A549 (cell line): ENCODE measurements around the gene SAMM50. TPM values are rescaled to one million over a fixed set of nuclear protein-coding genes. Genes with fewer than 3 reads are reported as not detected.

Source experiments
- ATAC-seq, 2 experiments: fragments of 200-7000 bp in 1 of 2; fragments of >200 bp in 1 of 2; cut with Nextera tagmentation in 1 of 2; cut with Tn5 transposase in 1 of 2; 3 replicates each; pipeline versions ENCODE4 v1.8.0 to v1.9.1; 2018 to 2020; ENCODE audit warnings: mild to moderate bottlenecking in 1 of 2, moderate library complexity in 1 of 2
- CTCF ChIA-PET: fragments of 300-600 bp; sonication (Branson Sonifier 250); formaldehyde crosslinking; extraction: SDS; loops from one replicate; lab custom pipeline; 2021; ENCODE audit warnings: antibody characterized with exemption, inconsistent platforms; lab: Yijun Ruan, JAX
- POLR2A ChIA-PET: fragments of 350-600 bp; formaldehyde crosslinking; extraction: SDS; loops from one replicate; lab custom pipeline; 2021; ENCODE audit warnings: antibody characterized with exemption, inconsistent platforms; lab: Yijun Ruan, JAX
- DNase-seq, 2 experiments: peaks; one replicate each; pipeline versions ENCODE4 v3.0.0 to v3.0.0-alpha.2; 2011 to 2016; ENCODE audit warnings: low read depth in 1 of 2, low spot score in 1 of 2
- FAIRE-seq: peaks from 2 replicates; lab custom pipeline; 2011; peaks lifted over from hg19 to GRCh38; lab: Jason Lieb, UNC
- H3K27ac ChIP-seq, 2 experiments: fragments of >200 bp; sonication (Bioruptor Twin); formaldehyde crosslinking; 3 replicates each; pipeline ENCODE4 v1.5.1; 2016 to 2017
- H3K4me1 ChIP-seq: fragments of >200 bp; sonication (Bioruptor Twin); formaldehyde crosslinking; 3 replicates; pipeline ENCODE4 v1.6.1; 2016
- H3K4me2 ChIP-seq: fragments of >200 bp; sonication (Bioruptor Twin); formaldehyde crosslinking; 3 replicates; pipeline ENCODE4 v1.6.1; 2016
- H3K4me3 ChIP-seq: fragments of >200 bp; sonication (Bioruptor Twin); formaldehyde crosslinking; 3 replicates; pipeline ENCODE4 v1.5.1; 2016
- H3K9me3 ChIP-seq: fragments of >200 bp; sonication (Bioruptor Twin); formaldehyde crosslinking; 3 replicates; pipeline ENCODE4 v1.6.1; 2016
- BHLHE40 ChIP-seq: IDR thresholded peaks from 2 replicates; pipeline ENCODE4 v1.6.1; 2012; ENCODE audit warnings: low read depth, low read length, inconsistent platforms
- CBX8 ChIP-seq: fragments of 200-600 bp; sonication (generic); IDR thresholded peaks from 2 replicates; pipeline ENCODE4 v1.6.1; 2016
- EP300 ChIP-seq, 2 experiments: fragments of >200 bp; sonication (Bioruptor Twin); formaldehyde crosslinking; IDR thresholded peaks; 2 replicates in 1 of 2; 3 replicates in 1 of 2; pipeline ENCODE4 v1.6.1; 2016 to 2017
- FOSL2 ChIP-seq, 2 experiments: fragments of 450-650 bp in 1 of 2; fragments of >200 bp in 1 of 2; sonication (Bioruptor Twin) in 1 of 2; formaldehyde crosslinking; IDR thresholded peaks; 2 replicates each; pipeline versions ENCODE4 v1.5.0 to v1.6.1; 2016 to 2020; ENCODE audit warnings: mild to moderate bottlenecking in 1 of 2, moderate library complexity in 1 of 2
- GATA3 ChIP-seq: IDR thresholded peaks from 2 replicates; pipeline ENCODE4 v1.6.1; 2012; ENCODE audit warnings: borderline replicate concordance
- HDAC2 ChIP-seq: fragments of 200-600 bp; sonication (generic); IDR thresholded peaks from 2 replicates; pipeline ENCODE4 v1.6.1; 2016
- HEYL ChIP-seq: fragments of 250-450 bp; sonication (Bioruptor Pico); IDR thresholded peaks from 2 replicates; pipeline ENCODE4 v1.8.0; 2021; ENCODE audit warnings: mild to moderate bottlenecking, moderate library complexity
- HOXB13 ChIP-seq: fragments of 250-450 bp; sonication (Bioruptor Pico); IDR thresholded peaks from 2 replicates; pipeline ENCODE4 v1.5.0; 2020; ENCODE audit warnings: low read depth, mild to moderate bottlenecking, moderate library complexity
- JUNB ChIP-seq: fragments of >200 bp; sonication (Bioruptor Twin); formaldehyde crosslinking; IDR thresholded peaks from 2 replicates; pipeline ENCODE4 v1.6.1; 2016
- KDM1A ChIP-seq: fragments of 200-600 bp; sonication (generic); IDR thresholded peaks from 2 replicates; pipeline ENCODE4 v1.6.1; 2016; ENCODE audit warnings: low read depth, mild to moderate bottlenecking
- KDM5A ChIP-seq: fragments of 200-600 bp; sonication (generic); IDR thresholded peaks from 2 replicates; pipeline ENCODE4 v1.6.1; 2016; ENCODE audit warnings: antibody characterized with exemption, mild to moderate bottlenecking
- MAFK ChIP-seq: fragments of 450-650 bp; IDR thresholded peaks from 2 replicates; pipeline ENCODE4 v1.6.1; 2014; ENCODE audit not compliant: partially characterized antibody
- NFE2L2 ChIP-seq: fragments of 150-350 bp; conservative IDR thresholded peaks from 2 replicates; pipeline ENCODE4 v1.6.1; 2014; ENCODE audit warnings: low read length
- NPAS2 ChIP-seq: fragments of 250-450 bp; sonication (Bioruptor Pico); IDR thresholded peaks from 2 replicates; pipeline ENCODE4 v1.8.0; 2022; ENCODE audit warnings: mild to moderate bottlenecking, moderate library complexity, borderline replicate concordance
- PHF8 ChIP-seq: fragments of 200-600 bp; sonication (generic); IDR thresholded peaks from 2 replicates; pipeline ENCODE4 v1.6.1; 2016; ENCODE audit warnings: low read depth, mild to moderate bottlenecking, antibody characterized with exemption, moderate library complexity, borderline replicate concordance
- RARB ChIP-seq: fragments of 250-450 bp; sonication (Bioruptor Pico); IDR thresholded peaks from 2 replicates; pipeline ENCODE4 v1.8.0; 2021; ENCODE audit warnings: mild to moderate bottlenecking, moderate library complexity
- RFX5 ChIP-seq: fragments of 450-650 bp; IDR thresholded peaks from 2 replicates; pipeline ENCODE4 v1.7.1; 2014; ENCODE audit warnings: antibody characterized with exemption, mild to moderate bottlenecking, moderate library complexity
- RNF2 ChIP-seq: fragments of 200-600 bp; sonication (generic); IDR thresholded peaks from 2 replicates; pipeline ENCODE4 v1.6.1; 2016; ENCODE audit warnings: low read depth, mild to moderate bottlenecking, antibody characterized with exemption, moderate library complexity, borderline replicate concordance
- TP53 ChIP-seq: fragments of 250-450 bp; sonication (Bioruptor Pico); IDR thresholded peaks from 2 replicates; pipeline ENCODE4 v1.5.0; 2021; ENCODE audit warnings: mild to moderate bottlenecking, moderate library complexity
- ZFP36 ChIP-seq: fragments of 450-650 bp; IDR thresholded peaks from 2 replicates; pipeline ENCODE4 v1.6.1; 2014; ENCODE audit warnings: borderline replicate concordance; ENCODE audit not compliant: partially characterized antibody
- WGBS: methylation state at CpG from one replicate; pipeline ENCODE4 v1.1.6; 2017; ENCODE audit errors: missing lambda C conversion rate; 5-methylcytosine and 5-hydroxymethylcytosine counted together
- polyA plus RNA-seq, 4 experiments: library from polyadenylated mRNA; depleted of rRNA in 3 of 4; stranded (reverse); fragments of >200 nt; fragmentation: RNase III in 1 of 4; extraction: RNeasy Plus Mini Kit Qiagen cat#74134 plus additional on column Dnase treatment in 1 of 4; gene quantifications; 2 replicates in 3 of 4; 3 replicates in 1 of 4; pipeline ENCODE4 v1.2.3, GENCODE V29; 2011 to 2017
- TF ChIP-seq, protein P1 (sequence below): IDR thresholded peaks from 2 replicates; pipeline ENCODE4 v1.6.1; 2012
- TF ChIP-seq, protein P2 (sequence below): fragments of >200 bp; sonication (Bioruptor Twin); formaldehyde crosslinking; IDR thresholded peaks from 2 replicates; pipeline ENCODE4 v1.6.1; 2016
- TF ChIP-seq, protein P3 (sequence below): IDR thresholded peaks from 2 replicates; pipeline ENCODE4 v1.6.1; 2012; ENCODE audit warnings: low read depth, borderline replicate concordance

SAMM50 gene
- polyA plus RNA-seq, 2 of the 4 experiments (the other 2 are of a cell fraction) = 49.3 to 51.4 TPM

GRCh38 chr22:43957871-43958270 is 2.6 kb downstream of the SAMM50 start:
- Histone ChIP-seq H3K27ac (no peak overlapping the region), H3K4me3 (no peak overlapping the region), H3K4me2 (no peak overlapping the region), H3K4me1 (peaks cover 17% of the 10 kb centered on the region; the same call in 2 of the 3 replicates), H3K9me3 (no peaks in the 10 kb centered on the region)
- WGBS = 74% methylated on average over 11 of the region's 11 CpGs
- ChIA-PET CTCF (no interaction called here), POLR2A (no interaction called here)
- DNase-seq (peak in 1 of 2 experiments; percentile 7), FAIRE-seq (no peak), ATAC-seq (no peak)
- TF ChIP-seq HDAC2 (no peak), PHF8 (no peak), FOSL2 (IDR thresholded peaks at IDR 0.05) (no peak), FOSL2 (CRISPR knock-in tag; IDR thresholded peaks at IDR 0.05) (peak; percentile 13; the same call in 1 of the 2 replicates)

GRCh38 chr22:43964314-43964857 is 9.1 kb downstream of the SAMM50 start:
- no peak overlapping the region for H3K4me2 ChIP-seq
- no peak overlapping the region for H3K27ac ChIP-seq
- no peak overlapping the region for H3K4me3 ChIP-seq
- H3K4me1 ChIP-seq = no peaks in the 10 kb centered on the region
- no peaks in the 10 kb centered on the region for H3K9me3 ChIP-seq
- FAIRE-seq (no peak), DNase-seq (no peak), ATAC-seq (no peak)
- TF ChIP-seq NFE2L2 = no peak
- no peak for TF ChIP-seq PHF8
- TF ChIP-seq, protein P1, sequence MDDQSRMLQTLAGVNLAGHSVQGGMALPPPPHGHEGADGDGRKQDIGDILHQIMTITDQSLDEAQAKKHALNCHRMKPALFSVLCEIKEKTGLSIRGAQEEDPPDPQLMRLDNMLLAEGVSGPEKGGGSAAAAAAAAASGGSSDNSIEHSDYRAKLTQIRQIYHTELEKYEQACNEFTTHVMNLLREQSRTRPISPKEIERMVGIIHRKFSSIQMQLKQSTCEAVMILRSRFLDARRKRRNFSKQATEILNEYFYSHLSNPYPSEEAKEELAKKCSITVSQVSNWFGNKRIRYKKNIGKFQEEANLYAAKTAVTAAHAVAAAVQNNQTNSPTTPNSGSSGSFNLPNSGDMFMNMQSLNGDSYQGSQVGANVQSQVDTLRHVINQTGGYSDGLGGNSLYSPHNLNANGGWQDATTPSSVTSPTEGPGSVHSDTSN = no peak
- no peak for TF ChIP-seq HDAC2
- TF ChIP-seq RNF2 = no peak
- CTCF ChIA-PET = no interaction called here
- WGBS = 96% methylated on average over 10 of the region's 10 CpGs
- POLR2A ChIA-PET = no interaction called here

DNA sequence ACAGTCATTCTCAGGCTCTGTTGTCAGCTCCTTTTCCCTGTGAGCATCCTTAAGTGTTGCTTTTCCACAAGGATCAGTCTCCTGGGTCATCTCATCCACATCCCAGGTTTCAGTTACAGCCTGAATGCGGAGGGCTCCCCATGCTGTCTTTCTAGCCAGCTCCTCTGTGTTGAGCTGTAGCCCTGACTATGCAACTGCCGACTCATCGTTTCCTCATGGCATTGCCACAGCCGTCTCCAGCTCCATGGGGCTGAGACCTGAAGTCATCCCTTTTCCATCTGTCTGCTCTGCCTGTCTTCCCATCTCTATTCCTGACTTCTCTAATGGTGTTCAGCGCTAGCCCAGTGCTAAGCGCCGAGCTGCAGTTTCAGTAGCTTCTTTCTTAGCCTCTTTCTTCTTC is 11.8 kb downstream of the SAMM50 start:
- H3K4me2 ChIP-seq = no peak overlapping the region
- WGBS = 99% methylated on average over 7 of the region's 7 CpGs
- FAIRE-seq (no peak), DNase-seq (no peak), ATAC-seq (no peak)
- no peak overlapping the region for H3K27ac ChIP-seq
- TF ChIP-seq MAFK (peak; percentile 88), HDAC2 (no peak)
- H3K4me3 ChIP-seq = no peak overlapping the region
- no peaks in the 10 kb centered on the region for H3K9me3 ChIP-seq
- ChIA-PET CTCF (interaction anchor here (0.6 to 0.9 kb wide), 2 partner anchors 26 to 550 kb away, joined by 3 read pairs; no protein-coding TSS in a partner anchor), POLR2A (no interaction called here)
- H3K4me1 ChIP-seq = no peaks in the 10 kb centered on the region

- Histone ChIP-seq H3K27ac (no peak overlapping the region), H3K4me2 (no peak overlapping the region), H3K4me1 (no peaks in the 10 kb centered on the region), H3K9me3 (no peaks in the 10 kb centered on the region), H3K4me3 (no peak overlapping the region)
- ATAC-seq = no peak
- POLR2A ChIA-PET = no interaction called here
- no peak for DNase-seq
- FAIRE-seq = no peak
- no peak for TF ChIP-seq RFX5
- TF ChIP-seq, protein P2, sequence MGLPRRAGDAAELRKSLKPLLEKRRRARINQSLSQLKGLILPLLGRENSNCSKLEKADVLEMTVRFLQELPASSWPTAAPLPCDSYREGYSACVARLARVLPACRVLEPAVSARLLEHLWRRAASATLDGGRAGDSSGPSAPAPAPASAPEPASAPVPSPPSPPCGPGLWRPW = no peak
- WGBS = 93% methylated on average over 7 of the region's 7 CpGs
- CTCF ChIA-PET = interaction anchor here (1.0 kb wide), 1 partner anchor 25 kb away, joined by 4 read pairs; no protein-coding TSS in a partner anchor
Measured at GRCh38 chr22:43968614-43969013, 13.4 kb downstream of the SAMM50 start.

GRCh38 chr22:43969021-43969878 is 14.0 kb downstream of the SAMM50 start:
- Histone ChIP-seq H3K4me2 (no peak overlapping the region), H3K4me1 (no peaks in the 10 kb centered on the region), H3K27ac (no peak overlapping the region), H3K4me3 (no peak overlapping the region), H3K9me3 (no peaks in the 10 kb centered on the region)
- FAIRE-seq (no peak), DNase-seq (no peak), ATAC-seq (no peak)
- ChIA-PET CTCF (no interaction called here), POLR2A (no interaction called here)
- WGBS = 85% methylated on average over 16 of the region's 19 CpGs
- TF ChIP-seq BHLHE40 (no peak), ZFP36 (no peak), KDM5A (no peak), JUNB (no peak), RARB (CRISPR knock-in tag) (no peak), HOXB13 (CRISPR knock-in tag) (no peak), HEYL (CRISPR knock-in tag) (no peak), TP53 (CRISPR knock-in tag) (no peak), NPAS2 (CRISPR knock-in tag) (no peak), GATA3 (no peak), KDM1A (no peak), EP300 (IDR thresholded peaks at IDR 0.05) (no peak), FOSL2 (IDR thresholded peaks at IDR 0.05) (no peak), FOSL2 (CRISPR knock-in tag; IDR thresholded peaks at IDR 0.05) (no peak), CBX8 (no peak)
- TF ChIP-seq, protein P3, sequence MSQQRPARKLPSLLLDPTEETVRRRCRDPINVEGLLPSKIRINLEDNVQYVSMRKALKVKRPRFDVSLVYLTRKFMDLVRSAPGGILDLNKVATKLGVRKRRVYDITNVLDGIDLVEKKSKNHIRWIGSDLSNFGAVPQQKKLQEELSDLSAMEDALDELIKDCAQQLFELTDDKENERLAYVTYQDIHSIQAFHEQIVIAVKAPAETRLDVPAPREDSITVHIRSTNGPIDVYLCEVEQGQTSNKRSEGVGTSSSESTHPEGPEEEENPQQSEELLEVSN = no peak
- TF ChIP-seq, protein P1 = no peak
